IMR-90 (cell line): Measurements from ENCODE around the gene UBTFL1. TPM values are rescaled to one million over a fixed set of nuclear protein-coding genes. Genes with fewer than 3 reads are reported as not detected.

Source experiments
- ATAC-seq: fragments of 200-7000 bp; cut with Tn5 transposase; 2 replicates; pipeline ENCODE4 v1.9.1; 2020; ENCODE audit warnings: low read depth, mild to moderate bottlenecking, moderate library complexity
- BruUV-seq: library from RNA; stranded (reverse); fragments of 400-500 nt; replicated peaks from 2 replicates; lab custom pipeline; 2021; lab: Mats Ljungman, UMichigan
- CTCF ChIA-PET: fragments of 300-600 bp; formaldehyde crosslinking; extraction: SDS; loops from one replicate; lab custom pipeline; 2021; ENCODE audit warnings: antibody characterized with exemption; lab: Yijun Ruan, JAX
- POLR2A ChIA-PET: fragments of 300-600 bp; sonication (Branson Sonifier 250); formaldehyde crosslinking; loops from one replicate; lab custom pipeline; 2022; ENCODE audit warnings: antibody characterized with exemption; ENCODE audit not compliant: unreplicated experiment; lab: Charles Lee
- DNase-seq: peaks from one replicate; pipeline ENCODE4 v3.0.0; 2013
- H2AFZ ChIP-seq: replicated peaks from 2 replicates; pipeline ENCODE3; 2013; ENCODE audit warnings: low read length, mild to moderate bottlenecking; ENCODE audit not compliant: poor library complexity
- H2AK5ac ChIP-seq: 2 replicates; pipeline ENCODE4 v1.6.1; 2013; ENCODE audit warnings: low read depth, low read length, inconsistent platforms
- H2AK9ac ChIP-seq: replicated peaks from 2 replicates; pipeline ENCODE3; 2013; ENCODE audit warnings: mild to moderate bottlenecking, low read depth, low read length, moderate library complexity; ENCODE audit not compliant: poor library complexity
- H2BK120ac ChIP-seq: 2 replicates; pipeline ENCODE4 v1.6.1; 2013; ENCODE audit warnings: low read depth, low read length, inconsistent platforms
- H2BK15ac ChIP-seq: 3 replicates; pipeline ENCODE4 v1.6.1; 2013; ENCODE audit warnings: low read depth, low read length, inconsistent platforms
- H2BK20ac ChIP-seq: 2 replicates; pipeline ENCODE4 v1.6.1; 2013; ENCODE audit warnings: low read depth, mild to moderate bottlenecking, inconsistent platforms, low read length, moderate library complexity
- H2BK5ac ChIP-seq: 2 replicates; pipeline ENCODE4 v1.6.1; 2013; ENCODE audit warnings: mild to moderate bottlenecking, low read depth, low read length, inconsistent platforms; ENCODE audit not compliant: poor library complexity, severe bottlenecking
- H3K14ac ChIP-seq: replicated peaks from 2 replicates; pipeline ENCODE4 v1.6.1; 2013; ENCODE audit warnings: low read depth, low read length, inconsistent platforms
- H3K18ac ChIP-seq: 2 replicates; pipeline ENCODE4 v1.6.1; 2013; ENCODE audit warnings: low read depth, low read length, control low read depth
- H3K23ac ChIP-seq: 2 replicates; pipeline ENCODE4 v1.6.1; 2013; ENCODE audit warnings: low read depth, low read length, inconsistent platforms
- H3K27ac ChIP-seq: 2 replicates; pipeline ENCODE4 v1.5.1; 2013; ENCODE audit warnings: mild to moderate bottlenecking, control low read depth, low read length; ENCODE audit not compliant: insufficient read depth
- H3K27me3 ChIP-seq: 2 replicates; pipeline ENCODE4 v1.6.1; 2013; ENCODE audit warnings: low read length; ENCODE audit not compliant: control insufficient read depth, insufficient read depth
- H3K36me3 ChIP-seq: 2 replicates; pipeline ENCODE4 v1.6.1; 2013; ENCODE audit warnings: low read length, mixed read lengths; ENCODE audit not compliant: control insufficient read depth, insufficient read depth
- H3K4ac ChIP-seq: 2 replicates; pipeline ENCODE4 v1.6.1; 2013; ENCODE audit warnings: low read depth, low read length, inconsistent platforms
- H3K4me1 ChIP-seq: 2 replicates; pipeline ENCODE4 v1.6.1; 2013; ENCODE audit warnings: low read length, mixed read lengths; ENCODE audit not compliant: control insufficient read depth, insufficient read depth
- H3K4me2 ChIP-seq: 2 replicates; pipeline ENCODE4 v1.6.1; 2013; ENCODE audit warnings: low read depth, mild to moderate bottlenecking, control low read depth, low read length, moderate library complexity
- H3K4me3 ChIP-seq: 2 replicates; pipeline ENCODE4 v1.5.1; 2013; ENCODE audit warnings: low read depth, mild to moderate bottlenecking, control low read depth, low read length, moderate library complexity; ENCODE audit not compliant: insufficient read depth
- H3K56ac ChIP-seq: 2 replicates; pipeline ENCODE4 v1.6.1; 2013; ENCODE audit warnings: low read length, inconsistent platforms; ENCODE audit not compliant: insufficient read depth; ENCODE audit errors: extremely low read depth
- H3K79me1 ChIP-seq, 2 experiments: 2 replicates each; pipeline ENCODE4 v1.6.1; 2013; ENCODE audit warnings: low read length in 2 of 2, inconsistent platforms in 1 of 2, low read depth in 1 of 2
- H3K9ac ChIP-seq: 2 replicates; pipeline ENCODE4 v1.6.1; 2013; ENCODE audit warnings: low read depth, low read length, control low read depth
- H3K9me1 ChIP-seq: 2 replicates; pipeline ENCODE4 v1.6.1; 2013; ENCODE audit warnings: low read length, inconsistent platforms; ENCODE audit not compliant: insufficient read depth
- H3K9me3 ChIP-seq: 2 replicates; pipeline ENCODE4 v1.6.1; 2013; ENCODE audit warnings: low read length; ENCODE audit not compliant: control insufficient read depth, insufficient read depth
- H4K20me1 ChIP-seq: 2 replicates; pipeline ENCODE4 v1.6.1; 2013; ENCODE audit warnings: low read length, inconsistent platforms; ENCODE audit not compliant: insufficient read depth
- H4K5ac ChIP-seq: 2 replicates; pipeline ENCODE4 v1.6.1; 2013; ENCODE audit warnings: mild to moderate bottlenecking, low read depth, low read length, control low read depth
- H4K8ac ChIP-seq, 2 experiments: 2 replicates each; pipeline ENCODE4 v1.6.1; 2013; ENCODE audit warnings: low read depth in 2 of 2, low read length in 2 of 2, control low read depth in 1 of 2, inconsistent platforms in 1 of 2
- H4K91ac ChIP-seq: 2 replicates; pipeline ENCODE4 v1.6.1; 2013; ENCODE audit warnings: low read depth, low read length, inconsistent platforms; ENCODE audit not compliant: insufficient read depth
- BHLHE40 ChIP-seq: fragments of 150-350 bp; IDR thresholded peaks from 2 replicates; pipeline ENCODE4 v1.6.1; 2016; ENCODE audit warnings: mild to moderate bottlenecking, low read depth, low read length
- CEBPB ChIP-seq: IDR thresholded peaks from 2 replicates; pipeline ENCODE4 v1.6.1; 2012; ENCODE audit warnings: low read depth, low read length, improper control_type of control experiment
- CHD1 ChIP-seq: IDR thresholded peaks from 2 replicates; pipeline ENCODE4 v1.6.1; 2012; ENCODE audit warnings: low read depth, low read length, improper control_type of control experiment
- MAFK ChIP-seq: IDR thresholded peaks from 2 replicates; pipeline ENCODE4 v1.6.1; 2012; ENCODE audit warnings: low read depth, low read length, improper control_type of control experiment
- MAZ ChIP-seq: IDR thresholded peaks from 2 replicates; pipeline ENCODE4 v1.6.1; 2012; ENCODE audit warnings: low read depth, mild to moderate bottlenecking, low read length, improper control_type of control experiment, moderate library complexity, borderline replicate concordance
- MXI1 ChIP-seq: IDR thresholded peaks from 2 replicates; pipeline ENCODE4 v1.6.1; 2012; ENCODE audit warnings: low read depth, mild to moderate bottlenecking, low read length, moderate library complexity, borderline replicate concordance
- NFE2L2 ChIP-seq: fragments of 150-350 bp; IDR thresholded peaks from 2 replicates; pipeline ENCODE4 v1.6.1; 2016; ENCODE audit warnings: low read depth, mild to moderate bottlenecking, low read length
- RFX5 ChIP-seq: IDR thresholded peaks from 2 replicates; pipeline ENCODE4 v1.8.0; 2012; ENCODE audit warnings: low read depth, mild to moderate bottlenecking, low read length, moderate library complexity
- SMC3 ChIP-seq: fragments of 150-350 bp; IDR thresholded peaks from 2 replicates; pipeline ENCODE4 v1.6.1; 2016; ENCODE audit warnings: low read depth, mild to moderate bottlenecking, antibody characterized with exemption, low read length, moderate library complexity
- USF2 ChIP-seq: fragments of 150-350 bp; IDR thresholded peaks from 2 replicates; pipeline ENCODE4 v1.6.1; 2017; ENCODE audit warnings: mild to moderate bottlenecking, antibody characterized with exemption, low read length, low read depth
- WGBS, 2 experiments: methylation state at CpG; one replicate each; pipeline versions ENCODE4 v1.1.5 to v1.1.7; 2013; ENCODE audit warnings: missing lambda C conversion rate in 2 of 2; ENCODE audit not compliant: insufficient read length in 1 of 2; ENCODE audit errors: extremely low coverage in 2 of 2; 5-methylcytosine and 5-hydroxymethylcytosine counted together
- dilution Hi-C: fragments of 300-500 bp; cut with HindIII; formaldehyde crosslinking; loops from one replicate; pipeline ENCODE4 v1.14.3; 2018; ENCODE audit warnings: low sequenced_read_pairs; ENCODE audit not compliant: unreplicated experiment
- in situ Hi-C: fragments of 300-500 bp; cut with MboI; formaldehyde crosslinking; loops from 3 replicates; pipeline ENCODE4 v1.14.3; 2019; ENCODE audit warnings: low sequenced_read_pairs, inconsistent platforms, mixed read lengths
- intact Hi-C: fragments of 100-400 bp; cut with micrococcal nuclease; formaldehyde crosslinking; loops from 2 replicates; pipeline ENCODE4 v1.10.0; 2022
- polyA plus RNA-seq, 3 experiments: library from polyadenylated mRNA; depleted of rRNA; stranded (reverse); fragments of >200 nt; gene quantifications; 2 replicates each; pipeline ENCODE4 v1.2.3, GENCODE V29; 2012; ENCODE audit warnings: low replicate concordance in 1 of 3
- total RNA-seq: library from RNA; depleted of rRNA; stranded (reverse); fragments of >200 nt; gene quantifications from 2 replicates; pipeline ENCODE4 v1.2.3, GENCODE V29; 2012
- TF ChIP-seq, protein P1 (sequence below): fragments of 150-350 bp; IDR thresholded peaks from 2 replicates; pipeline ENCODE4 v1.6.1; 2016; ENCODE audit warnings: low read depth, mild to moderate bottlenecking, low read length, moderate library complexity, borderline replicate concordance

The UBTFL1 gene
- total and polyA plus RNA-seq, 2 of the 4 experiments (the other 2 are of a cell fraction), result not detected

DNA sequence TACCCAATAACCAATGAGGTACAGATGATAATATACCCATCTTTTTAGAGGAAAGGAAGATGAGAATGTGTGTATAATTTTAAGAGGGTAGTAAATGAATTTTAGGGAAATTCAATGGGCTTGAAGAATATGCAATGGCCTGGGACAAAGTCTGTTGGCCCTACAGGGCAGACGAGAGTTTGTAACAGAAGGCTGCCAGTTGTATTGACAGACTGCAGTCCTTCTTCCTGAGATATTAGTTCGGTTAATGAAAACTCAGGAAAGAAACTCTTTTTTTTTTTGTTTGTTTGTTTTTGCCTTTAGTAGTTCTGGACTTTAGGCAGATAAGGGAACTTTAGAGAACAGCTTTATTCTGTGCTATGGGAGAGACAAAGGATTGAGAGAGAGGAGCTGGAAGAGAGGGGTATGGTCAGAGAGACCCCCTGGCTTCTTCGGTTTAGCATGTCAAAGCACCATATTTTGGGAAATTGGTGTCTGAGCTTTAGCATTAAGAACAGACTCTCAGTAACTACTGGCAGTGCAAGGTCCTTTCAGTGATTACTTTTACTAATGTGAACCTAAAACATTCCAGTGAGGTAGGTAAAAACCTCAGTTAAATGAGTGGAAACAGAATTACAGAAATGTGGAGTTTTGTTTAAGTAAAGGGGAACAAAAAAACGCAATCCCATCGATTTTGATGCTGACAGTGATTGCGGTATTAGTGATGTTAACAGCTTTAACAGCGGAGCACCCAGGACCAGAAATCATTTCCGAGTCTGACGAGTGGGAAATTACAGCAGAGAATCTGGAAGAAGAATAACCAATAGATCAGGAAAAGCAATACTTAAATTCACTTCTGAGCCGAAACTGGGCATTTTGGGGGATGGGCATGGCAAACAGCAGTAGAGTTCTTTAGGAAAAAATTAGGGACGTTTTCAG is 48.1 kb downstream of the UBTFL1 start:
- H3K9me3 ChIP-seq, result no peaks in the 10 kb centered on the region
- 21% methylated on average over 6 of the region's 11 CpGs; no CpG with 5 or more reads in 1 of the 2 experiments for WGBS, 2 experiments
- intact Hi-C loops, result no loop called here
- in situ Hi-C loops, result no loop called here
- POLR2A ChIA-PET, result no interaction called here
- no peak overlapping the region for H2BK20ac ChIP-seq
- no peak overlapping the region for H3K18ac ChIP-seq
- H3K56ac ChIP-seq, result no peak overlapping the region
- H2BK15ac ChIP-seq, result no peak overlapping the region
- peak overlapping the region; percentile 72 for H3K4me2 ChIP-seq
- H4K20me1 ChIP-seq, result no peaks in the 10 kb centered on the region
- BruUV-seq, result no TSS peak
- H3K36me3 ChIP-seq, result no peaks in the 10 kb centered on the region
- no peak overlapping the region for H3K23ac ChIP-seq
- peak overlapping the region; percentile 85 for H2AFZ ChIP-seq
- no peak overlapping the region for H2AK5ac ChIP-seq
- no peak overlapping the region for H2BK120ac ChIP-seq
- no peak overlapping the region for H2BK5ac ChIP-seq
- no peaks in the 10 kb centered on the region for H3K9me1 ChIP-seq
- ATAC-seq (no peak; the same call in 1 of the 2 replicates), DNase-seq (no peak)
- no peak overlapping the region for H3K9ac ChIP-seq
- no peaks in the 10 kb centered on the region for H3K4me1 ChIP-seq
- H4K5ac ChIP-seq, result no peak overlapping the region
- H3K4me3 ChIP-seq, result peak overlapping the region; percentile 41
- no peak overlapping the region for H2AK9ac ChIP-seq
- dilution Hi-C loops, result no loop called here
- TF ChIP-seq MAFK, result no peak
- no peak for TF ChIP-seq CHD1
- no peak for TF ChIP-seq SMC3
- TF ChIP-seq NFE2L2, result no peak
- TF ChIP-seq BHLHE40, result no peak
- TF ChIP-seq RFX5, result no peak
- no peak for TF ChIP-seq MXI1
- TF ChIP-seq, protein P1, sequence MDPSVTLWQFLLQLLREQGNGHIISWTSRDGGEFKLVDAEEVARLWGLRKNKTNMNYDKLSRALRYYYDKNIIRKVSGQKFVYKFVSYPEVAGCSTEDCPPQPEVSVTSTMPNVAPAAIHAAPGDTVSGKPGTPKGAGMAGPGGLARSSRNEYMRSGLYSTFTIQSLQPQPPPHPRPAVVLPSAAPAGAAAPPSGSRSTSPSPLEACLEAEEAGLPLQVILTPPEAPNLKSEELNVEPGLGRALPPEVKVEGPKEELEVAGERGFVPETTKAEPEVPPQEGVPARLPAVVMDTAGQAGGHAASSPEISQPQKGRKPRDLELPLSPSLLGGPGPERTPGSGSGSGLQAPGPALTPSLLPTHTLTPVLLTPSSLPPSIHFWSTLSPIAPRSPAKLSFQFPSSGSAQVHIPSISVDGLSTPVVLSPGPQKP, result no peak
- no peak for TF ChIP-seq USF2
- no peak for TF ChIP-seq MAZ
- TF ChIP-seq CEBPB, result no peak
- no peak overlapping the region for H3K27ac ChIP-seq
- H3K27me3 ChIP-seq, result no peaks in the 10 kb centered on the region
- H3K14ac ChIP-seq, result no peak overlapping the region
- no peaks in the 10 kb centered on the region for H3K79me1 ChIP-seq
- CTCF ChIA-PET, result interaction anchor here (0.6 kb wide), 1 partner anchor 20 kb away, joined by 5 read pairs; no protein-coding TSS in a partner anchor
- H4K91ac ChIP-seq, result no peak overlapping the region
- H3K4ac ChIP-seq, result no peak overlapping the region
- H4K8ac ChIP-seq, result no peak overlapping the region
